Dermis blood vessel endothelial cell (primary cell): ENCODE results near the gene HSF2BP. TPM values are rescaled to one million over a fixed set of nuclear protein-coding genes. Genes with fewer than 3 reads are reported as not detected.
A peak's percentile ranks its signal among the peaks of the same experiment; 100 is the strongest.
"Not testable (repeated sequence)": the region's sequence is repeated elsewhere in the genome, so short reads cannot be mapped to it uniquely, and the experiment has no call there.

Experiments used
- DNase-seq: peaks from one replicate; pipeline ENCODE4 v3.0.0; 2010
- total RNA-seq: library from RNA; depleted of rRNA; stranded (reverse); fragments of >200 nt; gene quantifications from 2 replicates; pipeline ENCODE4 v1.2.3, GENCODE V29; 2014

Gene HSF2BP
- total RNA-seq, 1 donor from 2014 or later = 0.68 TPM

DNA sequence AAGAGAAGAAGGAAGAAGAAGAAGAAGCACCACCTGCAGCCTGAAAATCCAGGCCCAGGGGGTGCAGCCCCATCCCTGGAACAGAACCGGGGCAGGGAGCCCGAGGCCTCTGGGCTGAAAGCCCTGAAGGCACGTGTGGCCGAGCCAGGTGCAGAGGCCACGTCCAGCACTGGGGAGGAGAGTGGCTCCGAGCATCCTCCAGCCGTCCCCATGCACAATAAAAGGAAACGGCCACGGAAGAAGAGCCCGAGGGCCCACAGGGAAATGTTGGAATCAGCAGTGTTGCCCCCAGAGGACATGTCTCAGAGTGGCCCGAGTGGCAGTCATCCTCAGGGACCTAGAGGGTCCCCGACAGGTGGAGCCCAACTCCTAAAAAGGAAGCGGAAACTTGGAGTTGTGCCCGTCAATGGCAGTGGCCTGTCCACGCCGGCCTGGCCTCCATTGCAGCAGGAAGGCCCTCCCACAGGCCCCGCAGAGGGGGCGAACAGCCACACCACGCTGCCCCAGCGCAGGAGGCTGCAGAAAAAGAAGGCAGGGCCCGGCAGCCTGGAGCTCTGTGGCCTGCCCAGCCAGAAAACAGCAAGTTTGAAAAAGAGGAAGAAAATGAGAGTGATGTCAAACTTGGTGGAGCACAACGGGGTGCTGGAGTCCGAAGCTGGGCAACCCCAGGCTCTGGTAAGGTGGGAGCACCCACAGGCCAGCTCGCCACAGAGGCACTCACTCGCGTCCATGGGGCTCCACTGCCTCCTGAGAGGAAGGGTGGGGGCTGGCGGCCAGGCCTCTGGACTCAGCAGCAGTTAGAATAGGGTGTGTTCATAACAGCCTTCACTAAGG, 28.5 kb upstream of the HSF2BP start:
- DNase-seq = no peak

DNA sequence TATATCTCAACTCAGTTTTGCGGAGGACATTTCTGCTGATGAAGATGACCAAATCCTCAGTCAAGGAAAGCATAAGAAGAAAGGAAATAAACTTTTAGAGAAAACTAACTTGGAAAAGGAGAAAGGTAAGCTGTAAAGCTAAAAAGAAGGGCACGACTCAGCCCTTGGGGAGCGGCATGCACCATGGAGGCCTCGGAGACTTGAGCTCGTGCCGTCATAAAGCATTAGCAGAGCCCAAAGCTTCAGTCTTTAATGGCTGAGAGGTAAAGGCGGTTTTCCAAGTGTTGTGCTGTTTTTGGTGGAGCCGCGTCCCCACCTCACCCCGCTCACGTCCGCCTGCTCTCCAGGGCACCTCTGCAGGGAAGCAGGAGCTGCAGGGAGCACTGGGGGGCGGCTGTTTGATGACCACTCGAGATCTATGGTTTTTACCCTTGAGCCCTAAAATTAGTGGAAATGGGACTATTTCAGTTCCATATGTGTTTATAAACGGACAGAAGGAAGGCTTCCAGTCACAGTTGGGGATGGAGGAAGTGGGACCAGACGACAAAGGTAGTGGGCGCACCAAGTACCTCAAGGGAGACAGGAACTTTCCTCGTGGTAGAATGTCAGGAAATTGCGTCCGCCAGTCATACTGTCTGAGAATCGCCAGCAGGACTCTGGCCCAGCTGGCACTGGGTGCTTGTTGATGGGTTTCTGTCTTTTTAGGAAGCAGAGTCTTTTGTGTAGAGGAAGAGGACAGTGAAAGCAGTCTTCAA, 27.7 kb upstream of the HSF2BP start:
- no peak for DNase-seq

DNA sequence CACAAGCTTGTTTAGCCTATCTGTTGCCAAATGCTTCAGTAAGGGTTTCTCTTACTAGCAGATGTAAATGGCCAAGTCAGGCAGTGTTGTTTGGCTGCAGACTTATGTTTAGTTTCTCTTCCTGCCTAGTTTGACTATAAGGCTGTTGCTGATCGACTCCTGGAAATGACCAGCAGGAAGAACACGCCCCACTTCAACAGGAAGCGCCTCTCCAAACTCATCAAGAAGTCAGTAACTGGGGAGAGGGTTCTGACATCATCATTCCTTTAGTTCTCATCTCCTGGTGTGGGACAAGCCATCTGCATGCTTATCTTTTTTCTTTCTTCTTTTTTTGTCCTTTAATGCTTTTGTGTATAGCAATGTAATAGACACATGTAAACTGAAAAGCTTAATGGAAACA, 25.1 kb upstream of the HSF2BP start:
- DNase-seq = peak; percentile 78

DNA sequence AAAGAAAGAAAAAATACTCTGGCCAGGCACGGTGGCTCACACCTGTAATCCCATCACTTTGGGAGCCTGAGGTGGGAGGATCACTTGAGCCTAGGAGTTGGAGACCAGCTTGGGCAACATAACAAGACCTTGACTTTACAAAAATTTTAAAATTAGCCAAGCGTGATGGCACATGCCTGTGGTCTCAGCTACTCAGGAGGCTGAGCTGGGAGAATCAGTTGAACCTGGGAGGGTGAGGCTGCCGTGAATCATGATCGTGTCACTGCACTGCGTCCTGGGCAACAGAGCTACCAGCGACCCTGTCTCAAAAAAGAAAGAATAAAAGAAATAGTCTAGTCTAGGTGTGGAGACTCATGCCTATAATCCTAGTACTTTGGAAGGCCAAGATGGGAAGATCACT, 22.4 kb upstream of the HSF2BP start:
- DNase-seq = no peak

- DNase-seq = not testable (repeated sequence)
Measured at GRCh38 chr21:43680421-43680820, 21.1 kb upstream of the HSF2BP start.

DNA sequence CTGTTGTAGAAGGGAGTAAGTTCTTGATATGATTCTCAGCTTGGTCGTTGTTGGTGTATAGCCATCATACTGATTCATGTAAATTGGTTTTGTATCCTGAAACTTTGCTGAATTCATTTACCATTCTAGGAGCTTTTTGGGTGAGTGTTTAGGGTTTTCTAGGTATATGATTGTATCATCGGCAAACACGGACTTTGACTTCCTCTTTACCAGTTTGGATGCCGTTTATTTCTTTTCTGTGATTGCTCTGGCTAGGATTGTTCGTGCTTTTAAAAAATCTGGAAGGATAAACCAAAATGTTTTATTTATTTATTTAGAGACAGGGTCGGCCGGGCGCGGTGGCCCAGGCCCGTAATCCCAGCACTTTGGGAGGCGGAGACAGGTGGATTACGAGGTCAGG, 20.7 kb upstream of the HSF2BP start:
- DNase-seq = no peak

DNA sequence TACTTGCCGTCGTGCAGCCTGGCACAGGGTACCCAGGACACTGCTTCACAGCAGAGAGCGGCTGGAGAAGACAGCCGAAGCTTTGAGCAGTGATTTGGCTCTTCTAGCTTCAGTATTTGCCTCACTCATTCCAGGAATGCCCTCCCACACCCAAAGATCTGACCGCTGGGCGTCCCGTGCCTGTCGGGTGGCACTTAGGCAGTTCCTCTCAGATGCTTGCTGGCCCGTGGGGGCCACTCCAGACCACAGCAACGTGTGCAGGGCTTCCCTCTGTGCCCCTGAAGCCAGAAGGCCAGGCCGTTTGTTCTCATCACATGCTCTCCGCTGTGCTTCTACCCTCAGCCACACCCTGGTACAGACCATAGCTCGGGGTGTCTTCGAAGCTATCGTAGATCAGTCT, 17.1 kb upstream of the HSF2BP start:
- no peak for DNase-seq

- no peak for DNase-seq
Measured at GRCh38 chr21:43675871-43676270, 16.6 kb upstream of the HSF2BP start.

- no peak for DNase-seq
Measured at GRCh38 chr21:43669828-43670605, 10.7 kb upstream of the HSF2BP start.

- no peak for DNase-seq
Measured at GRCh38 chr21:43667191-43667904, 8.1 kb upstream of the HSF2BP start.

DNA sequence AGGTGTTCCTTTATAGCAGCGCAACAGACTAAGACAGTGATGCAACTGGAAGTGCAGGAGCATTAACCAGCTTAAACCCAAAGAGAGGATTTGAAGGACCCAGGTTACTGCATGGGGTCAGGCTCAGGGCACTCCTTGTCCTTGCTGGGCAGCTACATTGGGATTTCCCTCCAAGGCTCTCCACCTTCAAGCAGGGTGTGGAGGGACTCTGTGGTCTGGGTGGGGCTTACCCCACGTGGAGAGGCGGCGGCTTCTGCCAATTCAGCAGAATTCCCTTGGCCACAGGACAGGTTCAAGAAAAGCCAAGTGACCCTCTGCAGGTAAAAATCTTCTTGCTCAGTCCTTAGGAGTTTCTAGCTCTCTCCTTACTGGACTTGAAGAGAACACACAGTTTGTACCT, 6.6 kb upstream of the HSF2BP start:
- no peak for DNase-seq

DNA sequence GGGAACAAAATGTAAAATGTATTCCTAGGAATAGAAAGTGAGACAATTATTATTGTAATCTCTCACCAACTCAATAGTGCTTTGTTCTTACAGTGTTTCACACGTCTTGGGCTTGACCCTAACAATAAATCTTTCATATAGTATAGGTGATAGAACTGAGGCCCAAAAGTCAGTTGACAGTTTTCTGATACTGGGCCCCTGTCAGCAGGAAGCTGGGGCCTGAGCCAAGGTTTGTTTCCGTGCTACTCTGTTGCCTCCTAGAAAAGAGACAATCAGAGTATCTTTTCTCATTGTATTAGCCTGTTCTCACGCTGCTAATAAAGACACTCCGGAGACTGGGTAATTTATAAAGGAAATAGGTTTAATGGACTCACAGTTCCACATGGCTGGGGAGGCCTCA, 5.1 kb upstream of the HSF2BP start:
- peak; percentile 77 for DNase-seq

GRCh38 chr21:43663033-43663432, 3.7 kb upstream of the HSF2BP start:
- no peak for DNase-seq

DNA sequence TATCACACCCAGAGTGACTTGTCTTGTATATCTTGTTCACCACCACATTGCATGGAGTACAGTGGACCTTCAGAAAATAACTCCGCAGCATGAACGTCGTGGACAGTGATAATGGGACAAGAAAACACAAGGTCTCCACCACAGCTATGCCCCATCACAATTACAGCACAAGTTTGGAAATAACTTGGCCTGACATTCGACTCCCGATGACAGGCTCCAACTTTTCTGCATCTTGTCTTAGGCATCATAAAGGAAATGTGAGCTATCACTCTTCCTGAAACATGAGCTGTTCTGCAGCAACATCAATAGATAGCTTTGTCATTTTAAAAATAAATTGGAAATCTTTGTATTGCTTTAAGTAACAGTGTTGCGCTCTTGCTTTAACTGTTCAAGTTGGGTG, 3.0 kb upstream of the HSF2BP start:
- DNase-seq = no peak

GRCh38 chr21:43658769-43659135, 536 bp downstream of the HSF2BP start:
- DNase-seq = no peak

GRCh38 chr21:43658088-43658741, 1.1 kb downstream of the HSF2BP start:
- no peak for DNase-seq

DNA sequence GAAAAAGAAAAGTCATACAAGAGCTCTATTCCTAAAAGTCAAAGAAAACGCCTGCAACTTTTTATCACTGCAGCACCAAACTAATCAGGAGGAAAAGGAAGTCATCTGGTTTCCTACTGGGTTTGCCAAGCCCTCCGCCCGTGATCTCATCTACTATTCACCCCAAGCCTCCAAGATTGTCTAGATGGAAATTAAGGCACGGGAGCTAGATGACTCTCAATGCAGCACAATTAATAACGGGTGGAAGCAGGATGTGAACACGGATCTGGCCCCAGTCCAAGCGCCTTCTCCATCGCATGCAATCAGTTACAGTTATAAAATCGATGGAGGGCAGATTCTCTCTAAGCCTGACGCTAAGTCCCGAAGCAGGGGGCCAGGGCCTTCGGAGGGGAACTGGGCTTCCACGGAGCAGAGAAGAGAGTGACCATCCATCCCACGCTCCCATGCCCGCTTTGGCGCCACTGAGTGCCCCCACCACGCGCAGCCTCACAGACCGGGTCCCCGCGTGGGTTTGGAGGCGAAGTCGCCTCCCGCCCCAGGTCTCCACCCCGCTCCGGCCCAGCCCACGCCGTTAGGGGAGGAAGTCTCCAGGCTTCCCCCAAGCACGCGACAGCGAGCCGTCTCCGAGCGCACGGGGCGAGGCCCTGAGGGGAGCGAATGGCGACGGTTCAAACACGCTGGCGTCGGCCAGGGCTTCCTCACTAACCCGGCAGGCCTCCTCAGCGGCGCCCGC, 1.8 kb downstream of the HSF2BP start:
- DNase-seq = peak; percentile 93

- peak; percentile 37 for DNase-seq
Measured at GRCh38 chr21:43654806-43655489, 4.3 kb downstream of the HSF2BP start.

- DNase-seq = no peak
Measured at GRCh38 chr21:43653626-43654025, 5.7 kb downstream of the HSF2BP start.

- no peak for DNase-seq
Measured at GRCh38 chr21:43652616-43653015, 6.7 kb downstream of the HSF2BP start.

- not testable (repeated sequence) for DNase-seq
Measured at GRCh38 chr21:43651926-43652325, 7.4 kb downstream of the HSF2BP start.
